ENCODE results near the gene TRAPPC2.

- TF ChIP-seq ZNF274 (CRISPR knock-in tag; IDR thresholded peaks at IDR 0.05) (no peak), EP300 (IDR thresholded peaks at IDR 0.05; ENCODE audit: low read depth in 2 of 2, low read length in 2 of 2) (no peak), EP300 (CRISPR knock-in tag; IDR thresholded peaks at IDR 0.05; ENCODE audit: borderline replicate concordance) (no peak), SMARCE1 (IDR thresholded peaks at IDR 0.05; ENCODE audit: borderline replicate concordance) (no peak), ZNF747 (CRISPR knock-in tag; IDR thresholded peaks at IDR 0.05; ENCODE audit: borderline replicate concordance) (no peak), KLF13 (CRISPR knock-in tag; IDR thresholded peaks at IDR 0.05) (no peak), ZNF446 (CRISPR knock-in tag; IDR thresholded peaks at IDR 0.05) (no peak), YY1 (IDR thresholded peaks at IDR 0.05; ENCODE audit: insufficient read depth, insufficient replicate concordance, low read depth, low read length) (no peak)
- TF ChIP-seq, protein P1, sequence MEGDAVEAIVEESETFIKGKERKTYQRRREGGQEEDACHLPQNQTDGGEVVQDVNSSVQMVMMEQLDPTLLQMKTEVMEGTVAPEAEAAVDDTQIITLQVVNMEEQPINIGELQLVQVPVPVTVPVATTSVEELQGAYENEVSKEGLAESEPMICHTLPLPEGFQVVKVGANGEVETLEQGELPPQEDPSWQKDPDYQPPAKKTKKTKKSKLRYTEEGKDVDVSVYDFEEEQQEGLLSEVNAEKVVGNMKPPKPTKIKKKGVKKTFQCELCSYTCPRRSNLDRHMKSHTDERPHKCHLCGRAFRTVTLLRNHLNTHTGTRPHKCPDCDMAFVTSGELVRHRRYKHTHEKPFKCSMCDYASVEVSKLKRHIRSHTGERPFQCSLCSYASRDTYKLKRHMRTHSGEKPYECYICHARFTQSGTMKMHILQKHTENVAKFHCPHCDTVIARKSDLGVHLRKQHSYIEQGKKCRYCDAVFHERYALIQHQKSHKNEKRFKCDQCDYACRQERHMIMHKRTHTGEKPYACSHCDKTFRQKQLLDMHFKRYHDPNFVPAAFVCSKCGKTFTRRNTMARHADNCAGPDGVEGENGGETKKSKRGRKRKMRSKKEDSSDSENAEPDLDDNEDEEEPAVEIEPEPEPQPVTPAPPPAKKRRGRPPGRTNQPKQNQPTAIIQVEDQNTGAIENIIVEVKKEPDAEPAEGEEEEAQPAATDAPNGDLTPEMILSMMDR (CRISPR knock-in tag; IDR thresholded peaks at IDR 0.05): no peak
Measured at GRCh38 chrX:13775837-13776236, 41.4 kb upstream of the TRAPPC2 start.
